Hematopoietic multipotent progenitor cell treated with erythropoietin and hydrocortisone succinate and interleukin-3 and kit ligand, for 6 days (in vitro differentiated cells): ENCODE data around the gene PPP6R2.
A peak's percentile ranks its signal among the peaks of the same experiment; 100 is the strongest.
"Not testable (repeated sequence)": the region's sequence is repeated elsewhere in the genome, so short reads cannot be mapped to it uniquely, and the experiment has no call there.

Experiments
- DNase-seq: peaks from one replicate; pipeline ENCODE4 v3.0.0-alpha.2; 2015

Gene PPP6R2

DNA sequence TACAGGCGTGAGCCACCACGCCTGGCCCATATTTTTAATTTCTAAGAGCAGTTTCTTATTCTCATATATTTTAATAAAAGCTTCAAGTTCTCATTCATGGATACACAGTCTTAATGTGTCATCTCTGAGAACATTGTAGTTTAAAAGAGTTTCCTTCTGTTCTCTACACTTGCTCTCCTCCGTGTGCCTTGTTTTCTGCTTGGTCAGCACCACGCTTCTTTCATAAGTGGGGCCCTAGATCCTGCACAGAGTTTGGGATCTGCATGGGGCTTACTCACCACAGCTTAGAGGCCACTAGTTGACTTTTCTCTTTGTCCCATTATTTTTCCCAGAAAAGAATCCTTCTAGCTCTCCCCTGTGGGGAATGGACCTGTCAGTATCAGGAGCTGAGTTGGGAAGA, 58.8 kb downstream of the PPP6R2 start:
- DNase-seq, result no peak

DNA sequence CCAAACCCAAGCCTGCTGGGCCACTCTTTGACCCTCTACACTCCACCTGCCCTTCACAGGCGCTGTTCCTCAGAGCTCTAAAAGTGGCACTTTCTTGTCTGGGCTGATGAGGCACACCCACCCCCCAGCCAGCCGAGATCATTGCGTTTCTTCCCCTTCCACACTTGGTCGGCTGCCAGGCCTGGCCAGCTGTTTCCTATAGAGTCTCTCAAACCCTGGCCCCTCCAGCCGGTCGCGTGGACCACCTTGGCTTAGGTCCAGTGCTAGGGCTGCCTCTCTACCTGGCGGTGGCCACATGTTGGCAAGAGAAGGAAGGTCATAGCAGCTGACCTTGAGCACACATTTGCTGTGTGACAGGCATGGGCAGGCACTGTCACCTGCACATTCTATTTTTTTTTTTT, 60.6 kb downstream of the PPP6R2 start:
- DNase-seq, result peak; percentile 72

DNA sequence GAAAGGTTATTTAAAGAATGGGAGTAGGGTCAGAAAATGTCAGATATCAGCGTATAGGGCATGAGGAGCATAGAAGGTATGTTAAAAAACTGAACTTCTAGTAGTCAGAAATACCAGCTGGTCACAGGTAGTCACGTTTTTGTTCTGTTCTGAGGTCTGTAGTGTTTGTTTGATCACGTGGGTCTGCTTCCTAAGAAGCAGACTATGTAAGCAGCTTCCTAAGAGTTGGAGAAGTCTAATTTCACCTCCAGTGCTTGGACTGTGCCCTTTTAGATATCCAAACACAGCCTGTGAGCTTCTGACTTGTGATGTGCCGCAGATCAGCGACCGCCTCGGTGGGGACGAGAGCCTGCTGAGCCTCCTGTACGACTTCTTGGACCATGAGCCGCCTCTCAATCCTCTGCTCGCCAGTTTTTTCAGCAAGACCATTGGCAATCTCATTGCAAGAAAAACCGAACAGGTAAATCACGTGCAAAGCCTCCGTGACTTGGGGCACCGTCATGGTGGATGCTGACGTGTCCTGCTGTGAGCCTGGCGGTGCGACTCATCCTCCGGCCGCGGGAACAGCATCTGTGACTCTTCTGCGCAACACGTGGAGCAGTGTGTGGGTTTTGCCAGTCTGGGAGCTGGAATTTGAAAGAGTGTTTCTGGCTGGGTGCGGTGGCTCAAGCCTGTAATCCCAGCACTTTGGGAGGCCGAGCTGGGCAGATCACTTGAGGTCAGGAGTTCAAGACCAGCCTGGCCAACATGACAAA, 63.5 kb downstream of the PPP6R2 start:
- no peak for DNase-seq

DNA sequence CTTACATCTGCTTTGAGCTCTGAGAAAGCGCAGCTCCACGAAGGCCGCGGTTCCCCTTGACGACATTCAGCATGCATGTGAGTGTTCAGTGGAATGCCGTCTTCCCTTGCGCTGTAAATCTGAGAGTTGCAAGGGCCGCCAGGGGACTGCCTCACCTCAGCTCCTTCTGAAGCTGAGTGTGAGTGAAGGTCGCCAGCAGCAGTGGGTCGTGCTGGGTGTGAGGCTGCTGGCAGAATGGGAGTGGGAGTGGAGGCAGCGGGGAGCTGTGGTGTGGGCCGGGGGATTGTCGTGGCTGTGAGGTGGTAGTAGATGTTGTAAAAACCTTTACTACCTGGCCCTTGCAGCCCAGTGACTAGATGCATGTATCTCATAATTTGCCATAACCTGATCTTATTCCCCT, 65.2 kb downstream of the PPP6R2 start:
- DNase-seq, result no peak

DNA sequence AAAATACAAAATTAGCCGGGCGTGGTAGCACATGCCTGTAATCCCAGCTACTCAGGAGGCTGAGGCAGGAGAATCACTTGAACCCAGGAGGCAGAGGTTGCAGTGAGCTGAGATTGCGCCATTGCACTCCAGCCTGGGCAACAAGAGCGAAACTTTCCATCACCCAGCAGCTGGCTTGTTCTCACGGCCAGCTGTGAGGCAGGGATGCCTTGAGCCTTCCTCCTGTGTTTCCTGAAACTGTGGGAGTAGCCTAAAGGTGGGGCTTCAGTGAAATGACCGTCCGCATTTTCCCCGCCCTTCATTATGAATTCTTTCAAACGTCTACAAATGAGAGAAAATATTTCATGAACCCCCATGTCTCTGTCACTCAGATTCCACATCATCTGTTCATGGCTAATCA, 65.8 kb downstream of the PPP6R2 start:
- DNase-seq, result not testable (repeated sequence)

DNA sequence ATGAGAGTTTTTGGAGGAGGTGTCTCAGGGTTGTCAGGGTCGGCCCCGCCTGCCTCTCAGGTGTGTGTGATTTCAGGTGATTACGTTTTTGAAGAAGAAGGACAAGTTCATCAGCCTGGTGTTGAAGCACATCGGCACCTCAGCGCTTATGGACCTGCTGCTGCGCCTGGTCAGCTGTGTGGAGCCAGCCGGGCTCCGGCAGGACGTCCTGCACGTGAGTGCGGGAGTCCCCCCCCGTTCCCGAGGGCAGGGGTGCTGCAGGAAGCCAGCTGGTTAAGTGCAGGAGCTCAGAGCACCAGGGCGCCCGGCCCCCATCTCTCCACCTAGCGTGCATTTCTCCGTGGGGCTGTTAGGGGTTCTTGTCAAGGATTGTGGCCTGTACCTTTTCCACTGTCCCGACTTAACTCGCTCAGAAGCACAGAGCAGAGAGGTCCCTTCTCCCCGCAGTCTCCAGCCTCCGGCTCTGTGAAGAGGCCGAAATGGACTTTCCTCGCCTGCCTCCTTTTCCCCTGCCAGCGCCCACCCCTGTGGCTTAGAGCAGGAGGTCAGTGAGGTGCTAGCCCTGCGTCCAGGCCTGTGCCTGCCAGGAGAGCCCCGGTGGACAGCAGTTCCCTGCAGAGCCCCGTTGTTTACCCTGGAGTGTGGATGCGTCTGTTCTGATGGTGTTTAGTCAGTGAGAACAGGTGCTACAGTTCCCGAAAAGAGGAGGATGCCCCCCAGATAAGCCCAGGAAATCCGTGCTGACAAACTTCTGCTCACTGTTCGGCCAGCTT, 71.5 kb downstream of the PPP6R2 start:
- no peak for DNase-seq

DNA sequence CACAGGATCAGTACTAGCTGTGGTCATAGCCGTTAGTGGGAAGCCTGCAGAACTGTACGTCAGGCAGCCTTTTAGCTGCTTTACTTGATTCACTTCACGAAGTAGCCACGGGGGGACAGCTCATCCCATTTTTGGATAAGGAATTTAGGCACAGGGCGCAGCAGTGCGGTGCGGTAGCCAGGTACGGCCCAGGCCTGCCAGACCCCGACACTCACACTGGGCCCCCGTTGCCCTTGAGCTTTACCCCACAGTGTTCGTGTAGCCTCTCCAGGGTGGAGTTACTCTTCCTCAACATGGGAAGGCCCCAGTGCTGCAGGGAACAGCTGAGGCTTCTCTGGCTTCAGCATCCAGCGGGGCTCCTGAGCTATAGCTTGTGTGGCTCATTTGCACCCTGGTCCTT, 72.3 kb downstream of the PPP6R2 start:
- no peak for DNase-seq

DNA sequence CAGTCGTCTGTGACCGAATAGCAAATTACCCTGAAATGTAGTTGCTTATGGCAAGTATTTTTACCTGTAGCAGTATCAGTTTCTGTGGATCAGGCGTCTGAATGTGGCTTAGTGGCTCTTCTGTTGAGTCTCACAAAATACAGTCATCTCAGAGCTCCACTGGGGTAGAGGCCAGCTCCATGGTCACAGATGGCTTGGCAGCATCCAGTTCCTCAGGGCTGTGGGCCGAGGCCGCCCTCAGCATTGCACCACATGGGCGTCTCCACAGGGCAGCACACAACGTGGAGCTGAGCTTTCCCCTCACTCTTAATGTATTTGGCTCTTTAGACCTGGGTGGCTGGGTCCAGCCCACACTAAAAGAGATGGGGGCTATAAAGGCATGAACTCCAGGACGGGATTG, 73.9 kb downstream of the PPP6R2 start:
- DNase-seq, result no peak

DNA sequence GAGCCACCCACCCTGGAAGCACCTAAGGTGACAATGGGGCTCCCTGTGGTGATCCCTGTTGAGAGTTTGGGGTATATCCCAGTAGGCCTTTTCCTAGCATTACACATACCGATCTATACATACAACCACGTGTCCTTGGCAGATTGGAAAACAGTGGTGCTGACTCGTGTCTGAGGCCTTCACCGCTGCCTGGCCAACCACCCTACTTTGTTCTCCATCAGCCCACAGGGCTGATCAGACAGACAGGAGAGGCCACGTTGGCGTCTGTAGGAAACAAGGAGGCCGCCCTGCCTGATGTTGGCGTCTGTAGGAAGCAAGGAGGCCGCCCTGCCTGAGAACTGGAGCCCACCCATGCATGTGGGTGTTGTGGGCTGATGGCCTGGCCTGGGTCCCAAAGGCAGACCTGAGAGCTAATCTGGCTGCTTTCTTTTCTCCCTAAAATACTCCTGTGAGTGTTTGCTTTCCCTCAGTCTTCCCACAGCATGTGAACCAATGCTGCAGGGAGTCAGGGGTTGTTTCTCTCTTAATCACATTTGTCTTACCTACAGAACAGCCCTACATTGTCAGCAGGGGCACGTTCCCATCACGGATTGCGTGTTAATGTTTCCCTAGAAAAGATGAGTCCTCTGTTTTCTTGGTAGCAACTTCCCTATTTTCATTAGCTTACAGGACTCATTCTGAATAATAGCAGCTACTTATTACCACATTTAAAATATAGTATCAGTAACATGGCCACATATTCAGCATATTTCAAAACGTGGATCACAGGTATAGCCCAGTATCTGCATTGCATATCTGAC, 74.5 kb downstream of the PPP6R2 start:
- no peak for DNase-seq

DNA sequence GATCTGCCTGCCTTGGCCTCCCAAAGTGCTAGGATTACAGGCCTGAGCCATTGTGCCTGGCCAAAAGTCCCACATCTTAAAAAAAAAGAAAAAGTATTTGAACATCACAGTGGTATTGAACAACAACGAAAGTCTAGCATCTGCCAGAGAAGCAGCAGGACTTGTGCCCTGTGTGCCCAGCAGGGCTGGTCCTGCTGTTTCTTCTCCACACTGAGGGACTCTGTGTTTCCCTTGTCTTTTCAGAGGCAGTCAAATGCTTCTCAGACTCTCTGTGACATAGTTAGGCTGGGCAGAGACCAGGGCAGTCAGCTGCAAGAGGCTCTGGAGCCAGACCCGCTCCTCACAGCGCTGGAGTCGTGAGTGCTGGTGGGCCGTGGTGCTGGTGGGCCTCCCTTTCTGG, 75.5 kb downstream of the PPP6R2 start:
- no peak for DNase-seq

DNA sequence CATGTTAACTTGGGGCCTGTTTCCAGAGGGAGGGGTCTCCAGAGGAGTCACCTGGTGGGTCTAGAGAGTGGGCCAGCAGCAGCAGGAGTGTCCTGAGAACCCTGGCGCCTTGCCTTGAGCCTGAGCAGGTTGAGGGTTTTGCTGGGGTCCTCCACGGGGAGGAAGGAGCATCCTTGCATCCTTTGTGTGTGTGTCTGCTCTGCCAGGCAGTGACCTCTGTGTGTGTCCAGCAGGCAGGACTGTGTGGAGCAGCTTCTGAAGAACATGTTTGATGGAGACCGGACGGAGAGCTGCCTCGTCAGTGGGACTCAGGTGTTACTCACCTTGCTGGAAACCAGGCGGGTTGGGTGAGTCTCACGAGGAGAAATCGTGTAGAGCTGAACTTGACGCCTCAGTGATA, 76.0 kb downstream of the PPP6R2 start:
- no peak for DNase-seq

DNA sequence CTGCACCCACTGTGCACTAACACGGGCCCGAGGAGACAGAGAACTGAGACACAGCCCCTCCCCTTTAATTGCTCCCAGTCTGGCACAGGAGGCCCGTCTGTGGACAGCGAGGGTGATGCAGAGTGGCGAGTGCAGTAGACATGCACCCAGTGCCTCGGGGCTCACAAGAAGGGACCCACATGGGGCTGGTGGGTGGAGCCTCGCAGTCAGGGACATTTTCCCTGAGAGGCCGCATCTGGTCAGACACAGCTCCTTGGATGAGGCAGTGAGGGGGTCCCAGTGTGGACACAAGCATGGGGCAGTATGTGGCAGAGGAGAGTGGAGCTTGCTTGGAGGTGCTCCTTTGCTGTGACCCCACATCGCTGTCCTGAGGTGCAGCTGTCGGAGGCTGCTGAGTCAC, 76.9 kb downstream of the PPP6R2 start:
- no peak for DNase-seq

DNA sequence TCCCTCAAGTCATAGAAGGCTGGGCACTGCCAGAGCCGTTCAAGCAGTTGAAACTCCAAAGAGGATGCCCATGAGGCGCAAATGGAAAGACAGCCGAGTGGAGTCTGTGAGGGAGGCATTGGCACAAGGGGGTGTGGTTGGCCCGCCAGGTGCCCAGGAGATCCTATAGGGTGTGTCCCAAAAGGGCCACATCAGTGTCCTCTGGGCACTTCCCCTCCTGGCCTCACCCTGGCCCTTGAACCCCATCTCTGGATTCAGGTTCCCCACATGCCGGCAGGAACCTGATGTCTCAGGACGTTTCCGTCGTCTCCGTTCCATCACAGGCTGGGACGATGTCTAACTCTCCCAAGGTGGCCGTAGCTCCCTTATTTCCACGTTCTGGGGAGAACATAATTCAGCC, 77.5 kb downstream of the PPP6R2 start:
- DNase-seq, result no peak

DNA sequence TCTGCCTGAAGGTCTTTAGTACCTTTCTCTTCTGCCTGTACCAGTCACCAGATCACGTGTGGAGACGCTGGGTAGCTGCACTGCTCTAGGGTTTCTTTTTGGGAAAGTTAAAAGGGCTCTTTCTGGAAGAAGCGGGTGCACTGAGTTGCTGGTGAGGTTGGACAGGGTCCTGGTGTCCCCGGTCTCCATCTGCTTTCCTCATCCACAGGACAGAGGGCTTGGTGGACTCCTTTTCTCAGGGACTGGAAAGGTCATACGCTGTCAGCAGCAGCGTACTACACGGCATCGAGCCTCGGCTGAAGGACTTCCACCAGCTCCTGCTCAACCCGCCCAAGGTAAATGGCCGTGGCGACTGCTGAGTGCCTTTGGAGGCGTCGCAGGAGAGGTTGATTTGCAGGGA, 78.9 kb downstream of the PPP6R2 start:
- DNase-seq, result no peak

DNA sequence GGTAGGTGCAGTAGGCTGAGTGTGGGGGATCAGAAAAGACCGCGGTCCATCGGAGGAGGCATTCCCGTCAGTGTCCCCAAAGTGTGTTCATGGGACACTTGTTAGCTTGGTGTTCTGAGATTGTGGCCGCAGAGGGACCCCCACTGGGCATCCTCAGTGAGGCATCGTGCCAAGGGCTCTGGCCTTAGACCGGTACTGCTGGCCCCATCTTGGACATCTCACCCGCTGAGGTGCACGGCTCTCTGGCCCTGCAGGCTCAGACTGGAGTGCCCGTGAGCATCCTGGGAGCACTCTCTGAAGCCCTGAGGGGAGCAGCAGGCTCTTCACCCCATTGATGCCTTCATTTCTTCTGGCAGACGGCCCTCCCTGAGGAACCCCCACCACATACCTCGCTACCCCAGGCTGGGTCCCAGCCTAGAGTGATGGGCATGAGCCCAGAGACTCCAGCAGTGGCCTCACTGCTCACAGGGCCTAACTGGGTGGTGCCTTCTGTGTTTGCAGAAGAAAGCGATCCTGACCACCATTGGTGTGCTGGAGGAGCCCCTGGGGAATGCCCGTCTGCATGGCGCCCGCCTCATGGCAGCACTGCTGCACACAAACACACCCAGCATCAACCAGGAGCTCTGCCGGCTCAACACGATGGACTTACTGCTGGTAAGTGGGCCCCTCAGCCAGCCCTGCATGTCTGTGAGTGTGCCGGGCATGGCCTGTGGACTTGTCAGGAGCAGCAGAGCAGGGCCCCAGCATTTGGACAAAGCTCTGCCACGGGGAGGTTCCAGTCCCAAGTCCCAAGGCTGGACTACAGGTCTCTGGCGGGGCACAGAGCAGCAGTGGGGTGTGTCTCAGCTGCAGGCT, 80.1 kb downstream of the PPP6R2 start:
- no peak for DNase-seq

DNA sequence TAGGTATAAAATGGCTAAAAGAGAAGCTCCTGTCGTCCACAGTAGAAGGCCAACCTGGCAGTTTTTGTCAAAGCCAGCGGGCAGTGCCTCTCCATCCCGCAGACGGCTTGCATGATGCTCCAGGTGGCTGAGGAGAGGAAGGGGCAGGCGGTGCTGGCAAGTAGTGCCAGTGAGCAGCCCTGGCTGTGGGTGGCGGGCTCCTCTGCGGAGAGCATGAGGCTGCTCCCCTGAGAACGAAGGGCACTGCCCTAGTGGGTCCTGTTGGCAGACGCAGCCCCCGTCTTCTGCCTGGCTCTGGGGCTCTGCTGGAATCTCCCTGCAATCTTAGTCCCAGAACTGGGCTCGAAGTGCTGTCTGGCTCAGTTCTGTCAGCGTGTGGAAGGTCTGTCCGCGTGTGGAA, 80.8 kb downstream of the PPP6R2 start:
- DNase-seq, result no peak

DNA sequence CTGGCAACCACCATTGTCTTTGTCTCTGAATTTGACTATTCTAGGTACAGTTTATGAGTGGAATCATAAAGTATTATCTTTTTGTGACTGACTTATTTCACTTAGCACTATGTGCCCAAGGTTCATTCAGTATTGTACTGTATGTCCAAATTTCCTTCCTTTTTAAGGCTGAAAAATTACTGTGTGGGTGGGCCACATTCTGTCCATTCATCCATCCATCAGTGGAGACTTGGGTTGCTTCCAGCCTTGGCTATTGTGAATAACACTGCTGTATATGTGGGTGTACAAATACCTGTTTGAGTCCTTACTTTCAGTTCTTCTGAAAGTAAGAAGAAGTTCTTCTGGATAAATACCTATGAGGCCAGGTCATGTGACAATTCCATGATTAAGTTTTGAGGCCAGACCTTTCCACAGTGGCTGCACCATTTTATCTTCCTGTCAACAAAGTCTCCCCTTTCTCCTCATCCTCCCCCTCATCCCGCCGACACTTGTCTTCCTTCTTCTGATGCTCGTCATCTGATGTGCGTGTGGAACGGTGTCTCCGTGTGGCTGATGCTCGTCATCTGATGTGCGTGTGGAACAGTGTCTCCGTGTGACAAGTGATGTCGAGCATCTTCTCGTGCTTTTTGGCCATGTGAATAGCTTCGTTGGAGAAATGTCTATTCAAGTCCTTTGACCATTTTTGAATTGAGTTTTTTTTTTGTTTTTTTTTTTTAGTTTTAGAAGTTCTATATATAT, 82.2 kb downstream of the PPP6R2 start:
- DNase-seq, result no peak

DNA sequence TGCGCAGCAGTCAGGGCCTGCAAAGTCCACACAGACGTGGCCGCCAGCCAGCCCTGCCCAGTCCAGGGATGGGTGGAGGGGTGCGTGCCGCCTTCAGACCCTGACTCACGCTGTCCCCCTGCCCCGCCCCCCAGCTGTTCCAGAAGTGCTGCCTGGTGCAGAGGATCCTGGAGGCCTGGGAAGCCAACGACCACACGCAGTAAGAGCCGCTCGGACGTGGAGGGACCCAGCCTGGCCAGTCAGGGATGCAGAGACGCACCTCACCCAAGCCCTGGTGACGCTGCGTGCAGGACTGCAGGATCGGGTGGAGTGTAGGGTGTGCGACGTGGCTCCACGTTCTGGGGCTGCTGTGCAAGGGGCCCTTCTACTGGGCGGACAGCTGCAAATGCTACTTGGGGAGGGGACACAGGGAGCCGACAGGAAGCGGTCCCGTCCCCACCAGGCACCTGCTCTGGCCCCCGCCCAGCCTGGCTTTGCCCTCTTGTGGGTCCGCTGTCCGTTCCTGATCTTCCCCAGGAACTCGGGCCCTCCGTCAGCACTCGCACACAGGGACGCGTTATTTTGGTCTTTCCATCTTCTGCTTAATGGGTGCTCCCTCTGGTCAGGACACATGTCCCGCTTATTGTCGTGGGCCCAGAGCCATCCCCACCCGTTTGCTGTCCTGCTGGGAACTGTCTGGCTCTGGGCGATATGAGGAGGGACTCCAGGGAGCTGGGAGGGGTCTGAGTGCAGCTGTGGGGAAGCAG, 89.2 kb downstream of the PPP6R2 start:
- no peak for DNase-seq

DNA sequence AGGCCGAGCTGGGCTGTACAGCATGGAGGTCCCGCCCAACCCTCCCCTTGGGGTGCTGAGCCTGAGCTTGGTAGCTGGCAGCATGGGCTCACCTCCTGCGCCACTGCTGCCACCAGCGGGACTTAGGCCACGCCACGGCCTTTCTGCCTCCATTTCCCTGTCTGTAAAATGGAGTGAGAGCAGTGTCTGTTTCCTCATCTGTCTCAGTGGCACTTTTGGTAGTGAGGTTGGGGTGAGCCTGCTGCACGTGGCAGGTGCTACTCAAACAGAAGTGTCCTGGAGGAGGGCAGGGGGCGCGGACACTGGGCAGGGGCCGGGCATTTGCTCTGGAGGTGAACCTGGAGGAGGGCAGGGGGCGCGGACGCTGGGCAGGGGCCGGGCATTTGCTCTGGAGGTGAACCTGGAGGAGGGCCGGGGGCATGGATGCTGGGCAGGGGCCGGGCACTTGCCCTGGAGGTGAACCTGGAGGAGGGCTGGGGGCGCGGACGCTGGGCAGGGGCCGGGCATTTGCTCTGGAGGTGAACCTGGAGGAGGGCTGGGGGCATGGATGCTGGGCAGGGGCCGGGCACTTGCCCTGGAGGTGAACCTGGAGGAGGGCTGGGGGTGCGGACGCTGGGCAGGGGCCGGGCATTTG, 89.9 kb downstream of the PPP6R2 start:
- DNase-seq, result not testable (repeated sequence)

DNA sequence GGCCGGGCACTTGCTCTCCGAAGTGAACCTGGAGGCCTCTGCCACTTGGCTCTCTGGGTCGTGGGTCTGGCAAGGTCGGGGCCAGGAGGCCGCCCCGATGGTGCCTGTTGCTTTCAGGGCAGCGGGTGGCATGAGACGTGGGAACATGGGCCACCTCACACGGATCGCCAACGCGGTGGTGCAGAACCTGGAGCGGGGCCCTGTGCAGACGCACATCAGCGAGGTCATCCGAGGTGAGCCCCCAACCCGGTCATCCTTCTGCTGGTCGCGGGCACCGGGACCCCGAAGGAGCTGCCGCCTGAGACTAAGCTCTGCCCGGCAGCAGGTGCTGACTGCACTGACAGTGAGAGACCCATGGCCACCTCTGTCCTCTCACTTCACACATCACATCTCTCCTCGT, 91.7 kb downstream of the PPP6R2 start:
- DNase-seq, result no peak
